ENCODE measurements around the gene SPTBN2.
A peak's percentile ranks its signal among the peaks of the same experiment; 100 is the strongest.

Gene SPTBN2

GRCh38 chr11:66638177-66639065 lies 90.6 kb downstream of the SPTBN2 start, which contains the start of gene RBM4:
TSS of gene RBM4 (plus strand) at chr11:66638703. CDS start at chr11:66639712, 1,009 bp downstream.
- DNase-seq (ENCODE audit: low spot score), result peak; percentile 100

- DNase-seq (ENCODE audit: low spot score), result peak; percentile 21
Measured at GRCh38 chr11:66637557-66638176, 91.3 kb downstream of the SPTBN2 start.

DNA sequence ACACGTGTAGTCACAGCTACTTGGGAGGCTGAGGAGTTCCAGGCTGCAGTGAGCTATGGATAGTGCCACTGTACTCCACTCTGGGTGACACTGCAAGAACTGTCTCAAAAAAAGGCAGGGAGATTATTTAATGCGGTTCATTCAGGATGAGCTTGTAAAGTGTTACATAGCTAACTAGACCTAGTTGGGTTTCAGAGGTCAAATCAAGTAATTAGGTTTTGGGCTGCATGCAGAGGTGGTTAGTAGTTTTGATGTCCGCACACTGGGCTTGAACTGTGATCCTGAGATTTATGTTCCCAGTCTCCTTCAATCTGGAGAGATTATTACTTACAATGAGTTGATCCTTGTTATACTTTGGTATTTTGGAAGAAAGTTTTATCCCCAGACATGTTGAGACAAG lies 92.6 kb downstream of the SPTBN2 start:
- no peak for DNase-seq (ENCODE audit: low spot score)

Measured in LoVo (cell line).